ENCODE data around the gene DCP2. TPM values are rescaled to one million over a fixed set of nuclear protein-coding genes. Genes with fewer than 3 reads are reported as not detected.

DCP2 gene
- polyA plus RNA-seq, 1 donor from 2014 or later, result 26.2 TPM

DNA sequence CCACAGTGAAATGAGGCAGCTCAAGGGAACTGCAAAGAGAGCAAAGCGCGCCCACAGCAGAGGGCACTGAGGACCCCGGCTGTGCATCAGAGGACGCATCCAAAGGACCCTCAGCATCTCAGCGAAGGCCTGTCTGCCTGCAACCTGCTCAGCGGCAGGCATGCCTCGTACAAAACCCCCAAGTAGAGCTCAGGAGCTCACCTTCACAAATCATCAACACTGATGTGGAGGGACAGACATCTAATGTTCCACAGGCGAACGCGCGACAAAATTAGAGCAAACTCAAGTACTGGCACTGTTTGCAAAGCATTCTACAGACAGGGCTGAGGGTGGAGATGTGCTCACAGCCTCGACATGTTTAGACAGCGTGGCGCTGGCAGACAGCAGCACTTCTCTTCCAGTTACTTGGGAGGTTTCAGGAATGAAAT lies 81.0 kb downstream of the DCP2 start:
- Histone ChIP-seq H3K4me3 (ENCODE audit: low read length) (peak overlapping the region; percentile 30), H4K20me1 (ENCODE audit: insufficient read depth) (no peaks in the 10 kb centered on the region), H3K79me2 (replicated peaks; ENCODE audit: insufficient read depth, low read length) (no peaks in the 10 kb centered on the region), H3K9me3 (ENCODE audit: low read length) (no peaks in the 10 kb centered on the region), H3K27ac (ENCODE audit: low read length) (peak overlapping the region; percentile 96), H3K27me3 (ENCODE audit: insufficient read depth, low read depth, low read length) (no peaks in the 10 kb centered on the region), H3K9ac (ENCODE audit: low read length) (peak overlapping the region; percentile 22), H3K36me3 (ENCODE audit: insufficient read depth, low read length) (no peaks in the 10 kb centered on the region), H3K9me2 (ENCODE audit: insufficient read depth, low read length) (no peaks in the 10 kb centered on the region), H3F3A (ENCODE audit: insufficient read depth, low read length, poor library complexity, severe bottlenecking) (no peaks in the 10 kb centered on the region), H2AFZ (ENCODE audit: low read depth, low read length) (peak overlapping the region; percentile 15), H3K4me2 (ENCODE audit: low read length) (no peak overlapping the region)
- TF ChIP-seq TAF1 (IDR thresholded peaks at IDR 0.05; ENCODE audit: low read depth) (no peak), SMC3 (conservative IDR thresholded peaks at IDR 0.05; ENCODE audit: poor library complexity) (peak; percentile 75), RAD21 (conservative IDR thresholded peaks at IDR 0.05) (peak; percentile 54), MXI1 (conservative IDR thresholded peaks at IDR 0.05; ENCODE audit: poor library complexity, severe bottlenecking) (no peak), EP300 (conservative IDR thresholded peaks at IDR 0.05; ENCODE audit: poor library complexity, severe bottlenecking) (peak; percentile 47), POLR2AphosphoS5 (IDR thresholded peaks at IDR 0.05) (peak; percentile 58)
- TF ChIP-seq, protein P1, sequence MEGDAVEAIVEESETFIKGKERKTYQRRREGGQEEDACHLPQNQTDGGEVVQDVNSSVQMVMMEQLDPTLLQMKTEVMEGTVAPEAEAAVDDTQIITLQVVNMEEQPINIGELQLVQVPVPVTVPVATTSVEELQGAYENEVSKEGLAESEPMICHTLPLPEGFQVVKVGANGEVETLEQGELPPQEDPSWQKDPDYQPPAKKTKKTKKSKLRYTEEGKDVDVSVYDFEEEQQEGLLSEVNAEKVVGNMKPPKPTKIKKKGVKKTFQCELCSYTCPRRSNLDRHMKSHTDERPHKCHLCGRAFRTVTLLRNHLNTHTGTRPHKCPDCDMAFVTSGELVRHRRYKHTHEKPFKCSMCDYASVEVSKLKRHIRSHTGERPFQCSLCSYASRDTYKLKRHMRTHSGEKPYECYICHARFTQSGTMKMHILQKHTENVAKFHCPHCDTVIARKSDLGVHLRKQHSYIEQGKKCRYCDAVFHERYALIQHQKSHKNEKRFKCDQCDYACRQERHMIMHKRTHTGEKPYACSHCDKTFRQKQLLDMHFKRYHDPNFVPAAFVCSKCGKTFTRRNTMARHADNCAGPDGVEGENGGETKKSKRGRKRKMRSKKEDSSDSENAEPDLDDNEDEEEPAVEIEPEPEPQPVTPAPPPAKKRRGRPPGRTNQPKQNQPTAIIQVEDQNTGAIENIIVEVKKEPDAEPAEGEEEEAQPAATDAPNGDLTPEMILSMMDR (IDR thresholded peaks at IDR 0.05; ENCODE audit: poor library complexity, severe bottlenecking), result peak; percentile 62

DNA sequence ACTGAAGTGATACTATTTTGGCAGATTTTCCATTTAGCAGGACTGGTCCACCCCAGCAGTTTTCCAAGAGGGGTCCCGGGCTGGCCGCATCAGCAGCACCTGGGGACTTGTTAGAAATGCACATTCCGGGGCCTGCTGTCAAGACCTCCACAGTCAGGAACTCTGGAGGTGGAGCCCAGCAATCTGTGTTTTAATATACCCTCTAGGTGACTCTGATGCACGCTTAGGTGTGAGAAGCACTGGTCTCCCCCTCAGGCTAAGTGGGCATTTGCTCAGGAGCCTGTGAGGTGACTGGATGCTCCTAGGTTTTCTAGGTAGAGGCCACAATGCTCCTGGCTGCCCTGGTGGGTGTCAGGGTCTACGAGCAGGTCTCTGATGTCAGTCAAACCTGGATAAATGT lies 81.7 kb downstream of the DCP2 start:
- peak overlapping the region; percentile 73 for H3K9ac ChIP-seq (ENCODE audit: low read length)
- no peaks in the 10 kb centered on the region for H3K27me3 ChIP-seq (ENCODE audit: insufficient read depth, low read depth, low read length)
- no peak overlapping the region for H3K4me2 ChIP-seq (ENCODE audit: low read length)
- H3K4me3 ChIP-seq (ENCODE audit: low read length), result peak overlapping the region; percentile 29
- H2AFZ ChIP-seq (ENCODE audit: low read depth, low read length), result no peak overlapping the region
- H3K9me3 ChIP-seq (ENCODE audit: low read length), result no peaks in the 10 kb centered on the region
- H3K36me3 ChIP-seq (ENCODE audit: insufficient read depth, low read length), result no peaks in the 10 kb centered on the region
- peak overlapping the region; percentile 96 for H3K27ac ChIP-seq (ENCODE audit: low read length)
- TF ChIP-seq SMC3 (conservative IDR thresholded peaks at IDR 0.05; ENCODE audit: poor library complexity) (no peak), EZH2 (IDR thresholded peaks at IDR 0.05; ENCODE audit: borderline replicate concordance, insufficient read depth, low read length, poor library complexity, severe bottlenecking) (no peak), EP300 (conservative IDR thresholded peaks at IDR 0.05; ENCODE audit: poor library complexity, severe bottlenecking) (no peak), RAD21 (conservative IDR thresholded peaks at IDR 0.05) (no peak), POLR2AphosphoS5 (IDR thresholded peaks at IDR 0.05) (no peak), MXI1 (conservative IDR thresholded peaks at IDR 0.05; ENCODE audit: poor library complexity, severe bottlenecking) (no peak), TAF1 (IDR thresholded peaks at IDR 0.05; ENCODE audit: low read depth) (no peak)
- TF ChIP-seq, protein P1 (IDR thresholded peaks at IDR 0.05; ENCODE audit: poor library complexity, severe bottlenecking), result no peak
- TF ChIP-seq, protein P2, sequence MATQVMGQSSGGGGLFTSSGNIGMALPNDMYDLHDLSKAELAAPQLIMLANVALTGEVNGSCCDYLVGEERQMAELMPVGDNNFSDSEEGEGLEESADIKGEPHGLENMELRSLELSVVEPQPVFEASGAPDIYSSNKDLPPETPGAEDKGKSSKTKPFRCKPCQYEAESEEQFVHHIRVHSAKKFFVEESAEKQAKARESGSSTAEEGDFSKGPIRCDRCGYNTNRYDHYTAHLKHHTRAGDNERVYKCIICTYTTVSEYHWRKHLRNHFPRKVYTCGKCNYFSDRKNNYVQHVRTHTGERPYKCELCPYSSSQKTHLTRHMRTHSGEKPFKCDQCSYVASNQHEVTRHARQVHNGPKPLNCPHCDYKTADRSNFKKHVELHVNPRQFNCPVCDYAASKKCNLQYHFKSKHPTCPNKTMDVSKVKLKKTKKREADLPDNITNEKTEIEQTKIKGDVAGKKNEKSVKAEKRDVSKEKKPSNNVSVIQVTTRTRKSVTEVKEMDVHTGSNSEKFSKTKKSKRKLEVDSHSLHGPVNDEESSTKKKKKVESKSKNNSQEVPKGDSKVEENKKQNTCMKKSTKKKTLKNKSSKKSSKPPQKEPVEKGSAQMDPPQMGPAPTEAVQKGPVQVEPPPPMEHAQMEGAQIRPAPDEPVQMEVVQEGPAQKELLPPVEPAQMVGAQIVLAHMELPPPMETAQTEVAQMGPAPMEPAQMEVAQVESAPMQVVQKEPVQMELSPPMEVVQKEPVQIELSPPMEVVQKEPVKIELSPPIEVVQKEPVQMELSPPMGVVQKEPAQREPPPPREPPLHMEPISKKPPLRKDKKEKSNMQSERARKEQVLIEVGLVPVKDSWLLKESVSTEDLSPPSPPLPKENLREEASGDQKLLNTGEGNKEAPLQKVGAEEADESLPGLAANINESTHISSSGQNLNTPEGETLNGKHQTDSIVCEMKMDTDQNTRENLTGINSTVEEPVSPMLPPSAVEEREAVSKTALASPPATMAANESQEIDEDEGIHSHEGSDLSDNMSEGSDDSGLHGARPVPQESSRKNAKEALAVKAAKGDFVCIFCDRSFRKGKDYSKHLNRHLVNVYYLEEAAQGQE (IDR thresholded peaks at IDR 0.05; ENCODE audit: borderline replicate concordance), result no peak
- no peaks in the 10 kb centered on the region for H4K20me1 ChIP-seq (ENCODE audit: insufficient read depth)
- no peaks in the 10 kb centered on the region for H3F3A ChIP-seq (ENCODE audit: insufficient read depth, low read length, poor library complexity, severe bottlenecking)
- no peaks in the 10 kb centered on the region for H3K79me2 ChIP-seq (replicated peaks; ENCODE audit: insufficient read depth, low read length)
- no peaks in the 10 kb centered on the region for H3K9me2 ChIP-seq (ENCODE audit: insufficient read depth, low read length)

All from neural cell (in vitro differentiated cells).